GM23338 (cell line): ENCODE measurements around the gene DMKN. TPM values are rescaled to one million over a fixed set of nuclear protein-coding genes. Genes with fewer than 3 reads are reported as not detected.

ENCODE experiments used
- ATAC-seq: fragments of 200-7000 bp; cut with Tn5 transposase; 3 replicates; pipeline ENCODE4 v1.9.1; 2020
- DNase-seq: peaks from one replicate; pipeline ENCODE4 v3.0.0-alpha.2; 2015; ENCODE audit warnings: low spot score
- H2AFZ ChIP-seq: fragments of 200-600 bp; sonication (generic); 2 replicates; pipeline ENCODE4 v1.8.0; 2016; ENCODE audit warnings: antibody characterized with exemption, mild to moderate bottlenecking, moderate library complexity
- H3F3A ChIP-seq: fragments of 200-600 bp; sonication (generic); replicated peaks from 2 replicates; pipeline ENCODE4 v1.8.0; 2017; ENCODE audit warnings: antibody characterized with exemption, mixed run types, low read depth
- H3K27ac ChIP-seq: fragments of 200-600 bp; sonication (generic); 2 replicates; pipeline ENCODE4 v1.6.1; 2016; ENCODE audit warnings: low read depth
- H3K27me3 ChIP-seq: fragments of 200-600 bp; sonication (generic); 2 replicates; pipeline ENCODE4 v1.8.0; 2016; ENCODE audit warnings: mild to moderate bottlenecking, mixed run types, moderate library complexity; ENCODE audit not compliant: insufficient read depth
- H3K36me3 ChIP-seq: fragments of 200-600 bp; sonication (generic); 2 replicates; pipeline ENCODE4 v1.8.0; 2016; ENCODE audit warnings: mild to moderate bottlenecking; ENCODE audit not compliant: insufficient read depth
- H3K4me1 ChIP-seq: fragments of 200-600 bp; sonication (generic); 2 replicates; pipeline ENCODE4 v1.8.0; 2016; ENCODE audit warnings: mild to moderate bottlenecking, moderate library complexity; ENCODE audit not compliant: insufficient read depth
- H3K4me2 ChIP-seq: fragments of 200-600 bp; sonication (generic); 2 replicates; pipeline ENCODE4 v1.7.1; 2017; ENCODE audit warnings: mixed run types
- H3K4me3 ChIP-seq: fragments of 200-600 bp; sonication (generic); 2 replicates; pipeline ENCODE4 v1.6.1; 2016; ENCODE audit warnings: mixed run types
- H3K79me2 ChIP-seq: fragments of 200-600 bp; sonication (generic); replicated peaks from 2 replicates; pipeline ENCODE4 v1.8.0; 2017; ENCODE audit warnings: mild to moderate bottlenecking; ENCODE audit not compliant: insufficient read depth
- H3K9me2 ChIP-seq: fragments of 200-600 bp; sonication (generic); 2 replicates; pipeline ENCODE4 v1.8.0; 2017; ENCODE audit not compliant: insufficient read depth
- H4K20me1 ChIP-seq: fragments of 200-600 bp; sonication (generic); replicated peaks from 2 replicates; pipeline ENCODE4 v1.8.0; 2017; ENCODE audit warnings: mild to moderate bottlenecking; ENCODE audit not compliant: insufficient read depth
- H3K27ac Mint-ChIP-seq: 2 replicates; pipeline ENCODE4 v1.8.0; 2020; ENCODE audit warnings: inconsistent platforms, mild to moderate bottlenecking, moderate library complexity, mixed read lengths
- H3K27me3 Mint-ChIP-seq: 3 replicates; pipeline ENCODE4 v1.8.0; 2022; ENCODE audit warnings: low read depth, mild to moderate bottlenecking, moderate library complexity, mixed read lengths, inconsistent platforms; ENCODE audit not compliant: insufficient read depth, poor library complexity
- H3K36me3 Mint-ChIP-seq: 3 replicates; pipeline ENCODE4 v1.8.0; 2021; ENCODE audit warnings: low read depth, mild to moderate bottlenecking, inconsistent platforms, moderate library complexity, mixed read lengths
- H3K4me1 Mint-ChIP-seq: 3 replicates; pipeline ENCODE4 v1.8.0; 2020; ENCODE audit warnings: mild to moderate bottlenecking, inconsistent platforms, mixed read lengths
- H3K4me3 Mint-ChIP-seq: 3 replicates; pipeline ENCODE4 v1.8.0; 2021; ENCODE audit warnings: moderate library complexity, mild to moderate bottlenecking, inconsistent platforms, mixed read lengths
- H3K9me3 Mint-ChIP-seq: 3 replicates; pipeline ENCODE4 v1.8.0; 2020; ENCODE audit warnings: moderate library complexity, mild to moderate bottlenecking, inconsistent platforms, mixed read lengths
- CTCF ChIP-seq, 2 experiments: fragments of 200-600 bp in 1 of 2; sonication (generic) in 1 of 2; conservative IDR thresholded peaks; 2 replicates each; pipeline versions ENCODE4 v1.5.1 to v1.6.1; 2016 to 2017; ENCODE audit warnings: antibody characterized with exemption in 2 of 2, low read depth in 2 of 2, mild to moderate bottlenecking in 2 of 2, moderate library complexity in 1 of 2
- ETS1 ChIP-seq: IDR thresholded peaks from 2 replicates; pipeline ENCODE4 v1.6.1; 2016; ENCODE audit warnings: antibody characterized with exemption
- EZH2 ChIP-seq: fragments of 200-600 bp; sonication (generic); IDR thresholded peaks from one replicate; pipeline ENCODE4 v1.8.0; 2017; ENCODE audit warnings: antibody characterized with exemption, mild to moderate bottlenecking, low read depth; ENCODE audit not compliant: unreplicated experiment
- EZH2phosphoT487 ChIP-seq: fragments of 200-600 bp; sonication (generic); IDR thresholded peaks from one replicate; pipeline ENCODE4 v1.8.1; 2018; ENCODE audit warnings: antibody characterized with exemption; ENCODE audit not compliant: unreplicated experiment
- JUNB ChIP-seq: IDR thresholded peaks from one replicate; pipeline ENCODE4 v1.6.1; 2016; ENCODE audit warnings: antibody characterized with exemption; ENCODE audit not compliant: unreplicated experiment
- NANOG ChIP-seq: IDR thresholded peaks from 2 replicates; pipeline ENCODE4 v1.6.1; 2016; ENCODE audit warnings: antibody characterized with exemption, borderline replicate concordance
- ZNF114 ChIP-seq: fragments of 250-450 bp; sonication (Bioruptor Pico); IDR thresholded peaks from 2 replicates; pipeline ENCODE4 v1.5.0; 2020; ENCODE audit warnings: mild to moderate bottlenecking, moderate library complexity
- ZNF462 ChIP-seq: fragments of 250-450 bp; sonication (Bioruptor Pico); IDR thresholded peaks from 2 replicates; pipeline ENCODE4 v1.5.0; 2020; ENCODE audit warnings: mild to moderate bottlenecking, moderate library complexity
- long read RNA-seq: library from polyadenylated mRNA; unstranded; transcript quantifications from one replicate; pipeline ENCODE4 v2.0.0, GENCODE V29; 2020; ENCODE audit not compliant: unreplicated experiment
- polyA plus RNA-seq: library from polyadenylated mRNA; unstranded; fragments of >200 nt; fragmentation: Nextera tagmentation; extraction: Ambion mirVana; gene quantifications from 2 replicates; pipeline ENCODE4 v1.2.1, GENCODE V29; 2016
- total RNA-seq: library from RNA; depleted of rRNA; stranded (reverse); fragments of >200 nt; shearing (Covaris generic); gene quantifications from 2 replicates; pipeline ENCODE4 v1.2.3, GENCODE V29; 2014; rRNA removed

Gene DMKN
- total RNA-seq (259 and 276 TPM in 2 replicates), polyA plus RNA-seq (569 and 615 TPM in 2 replicates)
- long read RNA-seq, transcript DMKN-253 (5 exons, 414 nt), result major isoform, 10 of 132 reads
- long read RNA-seq, transcript DMKN-202 (6 exons, 458 nt), result minor isoform, 7 of 132 reads
- long read RNA-seq, transcript DMKN-245 (5 exons, 441 nt), result minor isoform, 5 of 132 reads
- long read RNA-seq, transcript DMKN-205 (12 exons, 867 nt), result minor isoform, 6 of 132 reads
- long read RNA-seq, partial matches to known transcripts, result 16 of 132 reads
- long read RNA-seq, other reads (novel, unspliced or antisense), result 66 of 132 reads

GRCh38 chr19:35513628-35514281 lies at the start of gene DMKN:
Gene DMKN (minus strand): TSS chr19:35513649. CDS start chr19:35513475, 174 bp downstream.
- peaks cover 19% of the 10 kb centered on the region for H3K4me1 ChIP-seq
- H4K20me1 ChIP-seq, result no peaks in the 10 kb centered on the region
- no peaks in the 10 kb centered on the region for H3K36me3 ChIP-seq
- Mint-ChIP-seq H3K27me3 (peaks cover 12% of the 10 kb centered on the region), H3K27ac (no peak within 1 kb of the TSS), H3K4me3 (peak within 1 kb of the TSS; percentile 44), H3K4me1 (peaks cover 20% of the 10 kb centered on the region), H3K36me3 (peaks cover 6% of the 10 kb centered on the region; the same call in 2 of the 3 replicates), H3K9me3 (no peaks in the 10 kb centered on the region; the same call in 1 of the 3 replicates)
- no peak within 1 kb of the TSS for H3K27ac ChIP-seq
- peak within 1 kb of the TSS; percentile 90 for H3K4me2 ChIP-seq
- peaks cover 10% of the 10 kb centered on the region for H3K79me2 ChIP-seq
- ATAC-seq (peak; percentile 12), DNase-seq (peak; percentile 61)
- peak within 1 kb of the TSS; percentile 63 for H3K4me3 ChIP-seq
- no peaks in the 10 kb centered on the region for H3F3A ChIP-seq
- H3K9me2 ChIP-seq, result no peaks in the 10 kb centered on the region
- peak within 1 kb of the TSS; percentile 99 for H2AFZ ChIP-seq
- TF ChIP-seq EZH2phosphoT487, result no peak
- TF ChIP-seq CTCF (conservative IDR thresholded peaks at IDR 0.05; ENCODE audit: low read depth in 2 of 2), result peak; percentile 30 to 36; a peak in 3 of 4 replicates
- TF ChIP-seq ZNF114 (CRISPR knock-in tag), result no peak
- no peak for TF ChIP-seq EZH2
- peaks cover 2% of the 10 kb centered on the region; the same call in 1 of the 2 replicates for H3K27me3 ChIP-seq

GRCh38 chr19:35562776-35563175 lies 49.3 kb upstream of the DMKN start:
- Mint-ChIP-seq H3K27ac (no peak overlapping the region), H3K27me3 (peaks cover 19% of the 10 kb centered on the region), H3K36me3 (no peaks in the 10 kb centered on the region; the same call in 2 of the 3 replicates), H3K9me3 (no peaks in the 10 kb centered on the region; the same call in 2 of the 3 replicates), H3K4me3 (peak overlapping the region; percentile 9; the same call in 1 of the 3 replicates), H3K4me1 (peaks cover 4% of the 10 kb centered on the region; the same call in 2 of the 3 replicates)
- Histone ChIP-seq H3K27ac (no peak overlapping the region), H4K20me1 (no peaks in the 10 kb centered on the region), H3F3A (no peaks in the 10 kb centered on the region), H3K27me3 (peaks cover 10% of the 10 kb centered on the region), H3K4me3 (no peak overlapping the region), H3K4me1 (peaks cover 4% of the 10 kb centered on the region; the same call in 1 of the 2 replicates), H2AFZ (no peak overlapping the region), H3K36me3 (no peaks in the 10 kb centered on the region), H3K79me2 (no peaks in the 10 kb centered on the region), H3K9me2 (no peaks in the 10 kb centered on the region), H3K4me2 (no peak overlapping the region)
- ATAC-seq (no peak), DNase-seq (peak; percentile 23)
- TF ChIP-seq JUNB (no peak), EZH2 (no peak), NANOG (no peak), ZNF462 (CRISPR knock-in tag) (no peak), EZH2phosphoT487 (no peak), ZNF114 (CRISPR knock-in tag) (no peak), ETS1 (no peak)
